ENCODE results near the gene VHLL.

VHLL gene

DNA sequence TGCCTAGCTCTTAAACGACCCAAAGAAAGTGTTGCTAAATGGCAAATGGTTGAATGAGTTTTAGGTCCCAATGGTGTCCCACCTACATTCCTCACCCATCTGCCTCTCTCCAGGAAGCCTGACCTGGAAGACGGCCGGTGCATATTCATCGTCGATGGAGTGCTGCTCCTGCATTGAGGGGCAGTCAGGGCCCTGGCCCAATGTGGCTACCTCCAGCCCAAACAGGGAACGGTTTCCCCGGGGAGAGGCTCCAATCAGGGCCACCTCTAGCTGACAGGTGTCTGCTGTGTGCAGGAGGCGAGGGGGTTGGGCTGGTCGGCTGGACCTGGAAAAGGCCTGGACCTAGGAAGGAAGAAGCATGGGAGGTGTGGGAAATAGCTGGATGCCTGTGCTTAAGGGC is 5.2 kb downstream of the VHLL start:
- TF ChIP-seq CTCF (IDR thresholded peaks at IDR 0.05; ENCODE audit: low read depth, low read length), result no peak
- in situ Hi-C loops (cut with HindIII; ENCODE audit: low sequenced_read_pairs), result no loop called here
- H3K4me3 ChIP-seq (ENCODE audit: low read depth, low read length), result no peak overlapping the region
- no peak for DNase-seq (ENCODE audit: low read depth, low spot score)

DNA sequence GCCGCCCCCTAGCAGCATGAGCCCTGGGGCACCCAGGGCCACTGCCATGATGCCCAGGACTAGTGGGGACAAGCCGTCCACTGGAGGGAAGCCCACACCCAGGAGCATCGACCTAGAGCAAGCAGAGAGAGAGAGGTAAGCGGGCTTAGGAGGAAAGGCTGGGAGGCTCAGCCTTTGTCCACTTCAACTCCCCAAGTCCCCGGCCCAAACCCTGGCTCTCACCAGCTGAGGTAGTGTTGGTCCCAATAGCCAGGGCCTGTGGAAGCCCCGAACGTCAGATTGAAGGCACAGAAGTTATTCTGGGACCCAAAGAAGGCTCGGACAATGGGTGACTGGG is 6.0 kb downstream of the VHLL start:
- in situ Hi-C loops (cut with HindIII; ENCODE audit: low sequenced_read_pairs), result no loop called here
- TF ChIP-seq CTCF (IDR thresholded peaks at IDR 0.05; ENCODE audit: low read depth, low read length), result no peak
- DNase-seq (ENCODE audit: low read depth, low spot score), result no peak
- no peak overlapping the region for H3K4me3 ChIP-seq (ENCODE audit: low read depth, low read length)

DNA sequence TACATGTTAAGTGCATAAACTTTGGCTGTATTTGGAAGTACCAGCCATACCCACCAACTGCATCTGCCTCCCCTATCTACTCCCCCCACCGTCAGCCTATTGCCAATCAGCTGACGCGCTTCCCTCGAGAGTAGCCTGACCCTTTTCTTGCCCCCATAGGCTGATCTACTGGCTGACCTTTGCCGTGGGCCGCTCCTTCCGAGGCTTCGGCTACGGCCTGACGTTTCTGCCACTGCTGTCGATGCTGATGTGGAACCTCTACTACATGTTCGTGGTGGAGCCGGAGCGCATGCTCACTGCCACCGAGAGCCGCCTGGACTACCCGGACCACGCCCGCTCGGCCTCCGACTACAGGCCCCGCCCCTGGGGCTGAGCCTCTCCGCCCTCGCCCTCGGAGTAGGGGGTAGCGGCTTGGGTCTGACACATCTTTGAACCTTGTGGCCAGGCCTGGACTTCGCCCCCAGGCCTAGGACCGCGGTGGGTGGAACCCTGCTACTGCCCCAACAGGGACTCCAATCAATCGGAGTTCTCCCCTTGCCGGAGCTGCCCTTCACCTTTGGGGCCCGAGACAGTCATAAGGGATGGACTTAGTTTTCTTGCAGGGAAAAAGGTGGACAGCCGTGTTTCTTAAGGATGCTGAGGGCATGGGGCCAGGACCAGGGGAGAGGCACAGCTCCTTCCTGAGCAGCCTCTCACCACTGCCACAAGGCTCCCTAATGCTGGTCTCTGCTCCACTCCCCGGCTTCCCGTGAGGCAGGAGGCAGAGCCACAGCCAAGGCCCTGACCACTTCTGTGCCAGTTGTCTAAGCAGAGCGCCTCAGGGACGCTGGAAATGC is 7.7 kb downstream of the VHLL start:
- H3K4me3 ChIP-seq (ENCODE audit: low read depth, low read length), result peak overlapping the region; percentile 60
- TF ChIP-seq CTCF (IDR thresholded peaks at IDR 0.05; ENCODE audit: low read depth, low read length), result no peak
- in situ Hi-C loops (cut with HindIII; ENCODE audit: low sequenced_read_pairs), result no loop called here
- peak; percentile 81 for DNase-seq (ENCODE audit: low read depth, low spot score)

DNA sequence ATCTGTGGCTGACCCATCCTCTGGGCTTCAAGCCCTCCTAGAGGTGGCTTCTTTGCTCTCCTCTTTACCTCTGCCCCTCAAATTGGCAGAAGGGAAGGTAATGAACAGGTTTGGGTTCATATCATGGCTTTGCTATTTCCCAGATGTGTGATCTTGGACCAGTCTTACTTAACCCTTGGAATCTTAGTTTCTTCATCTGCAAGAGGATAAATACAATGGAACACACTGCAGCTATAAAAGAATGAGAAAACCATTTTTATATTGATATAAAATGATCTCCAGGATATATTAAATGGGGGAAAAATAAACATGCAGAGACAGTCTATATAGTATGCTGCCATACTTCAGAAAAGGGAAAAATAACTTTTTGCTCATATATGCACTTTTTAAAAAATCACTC is 9.2 kb downstream of the VHLL start:
- no peak for TF ChIP-seq CTCF (IDR thresholded peaks at IDR 0.05; ENCODE audit: low read depth, low read length)
- DNase-seq (ENCODE audit: low read depth, low spot score), result no peak

GRCh38 chr1:156286061-156286460 is 13.0 kb downstream of the VHLL start:
- DNase-seq (ENCODE audit: low read depth, low spot score), result no peak
- no peak overlapping the region for H3K4me3 ChIP-seq (ENCODE audit: low read depth, low read length)
- TF ChIP-seq CTCF (IDR thresholded peaks at IDR 0.05; ENCODE audit: low read depth, low read length), result no peak
- in situ Hi-C loops (cut with HindIII; ENCODE audit: low sequenced_read_pairs), result no loop called here

More for the DNA sequence above, 9.2 kb downstream of the VHLL start:
- in situ Hi-C loops (cut with HindIII; ENCODE audit: low sequenced_read_pairs), result no loop called here
- no peak overlapping the region for H3K4me3 ChIP-seq (ENCODE audit: low read depth, low read length)

DNA sequence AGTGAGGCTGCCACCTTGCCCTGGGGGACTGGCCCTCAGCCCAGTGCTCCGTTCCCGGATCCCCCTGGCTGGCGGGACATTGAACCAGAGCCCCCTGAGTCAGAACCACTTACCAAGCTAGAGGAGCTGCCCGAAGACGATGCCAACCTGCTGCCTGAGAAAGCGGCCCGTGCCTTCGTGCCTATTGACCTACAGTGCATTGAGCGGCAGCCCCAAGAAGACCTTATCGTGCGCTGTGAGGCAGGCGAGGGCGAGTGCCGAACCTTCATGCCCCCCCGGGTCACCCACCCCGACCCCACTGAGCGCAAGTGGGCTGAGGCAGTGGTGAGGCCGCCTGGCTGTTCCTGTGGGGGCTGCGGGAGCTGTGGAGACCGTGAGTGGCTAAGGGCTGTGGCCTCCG is 13.7 kb downstream of the VHLL start:
- no peak for DNase-seq (ENCODE audit: low read depth, low spot score)
- in situ Hi-C loops (cut with HindIII; ENCODE audit: low sequenced_read_pairs), result no loop called here
- no peak for TF ChIP-seq CTCF (IDR thresholded peaks at IDR 0.05; ENCODE audit: low read depth, low read length)
- H3K4me3 ChIP-seq (ENCODE audit: low read depth, low read length), result no peak overlapping the region
